ENCODE measurements around the gene ARMCX4.
"Not testable (repeated sequence)": the region's sequence is repeated elsewhere in the genome, so short reads cannot be mapped to it uniquely, and the experiment has no call there.

ARMCX4 gene

GRCh38 chrX:101485212-101485949, at the start of gene ARMCX4:
Gene ARMCX4 (plus strand): TSS chrX:101485456. CDS start chrX:101488590, 3,134 bp downstream.
- peak; percentile 0 for DNase-seq (ENCODE audit: low spot score)

- DNase-seq (ENCODE audit: low spot score), result no peak
Observed at GRCh38 chrX:101442085-101442484, 43.2 kb upstream of the ARMCX4 start.

- DNase-seq (ENCODE audit: low spot score), result no peak
Observed at GRCh38 chrX:101449279-101449678, 36.0 kb upstream of the ARMCX4 start.

GRCh38 chrX:101450085-101450484, 35.2 kb upstream of the ARMCX4 start:
- no peak for DNase-seq (ENCODE audit: low spot score)

GRCh38 chrX:101450961-101451360, 34.3 kb upstream of the ARMCX4 start:
- no peak for DNase-seq (ENCODE audit: low spot score)

- no peak for DNase-seq (ENCODE audit: low spot score)
Observed at GRCh38 chrX:101452056-101452455, 33.2 kb upstream of the ARMCX4 start.

GRCh38 chrX:101460669-101461068, 24.6 kb upstream of the ARMCX4 start:
- no peak for DNase-seq (ENCODE audit: low spot score)

- no peak for DNase-seq (ENCODE audit: low spot score)
Observed at GRCh38 chrX:101462892-101463291, 22.4 kb upstream of the ARMCX4 start.

- DNase-seq (ENCODE audit: low spot score), result no peak
Observed at GRCh38 chrX:101478366-101478765, 6.9 kb upstream of the ARMCX4 start.

- DNase-seq (ENCODE audit: low spot score), result no peak
Observed at GRCh38 chrX:101482296-101482695, 3.0 kb upstream of the ARMCX4 start.

GRCh38 chrX:101483705-101484104, 1.6 kb upstream of the ARMCX4 start:
- DNase-seq (ENCODE audit: low spot score), result no peak

GRCh38 chrX:101484135-101484534, 1.1 kb upstream of the ARMCX4 start:
- DNase-seq (ENCODE audit: low spot score), result no peak

GRCh38 chrX:101488796-101489195, 3.5 kb downstream of the ARMCX4 start:
- DNase-seq (ENCODE audit: low spot score), result no peak

GRCh38 chrX:101491943-101492342, 6.7 kb downstream of the ARMCX4 start:
- DNase-seq (ENCODE audit: low spot score), result no peak

GRCh38 chrX:101493225-101493624, 8.0 kb downstream of the ARMCX4 start:
- DNase-seq (ENCODE audit: low spot score), result no peak

- DNase-seq (ENCODE audit: low spot score), result not testable (repeated sequence)
Observed at GRCh38 chrX:101502929-101503328, 17.7 kb downstream of the ARMCX4 start.

- no peak for DNase-seq (ENCODE audit: low spot score)
Observed at GRCh38 chrX:101507372-101507771, 22.1 kb downstream of the ARMCX4 start.

GRCh38 chrX:101507986-101508385, 22.7 kb downstream of the ARMCX4 start:
- no peak for DNase-seq (ENCODE audit: low spot score)

GRCh38 chrX:101530944-101531343, 45.7 kb downstream of the ARMCX4 start:
- DNase-seq (ENCODE audit: low spot score), result no peak
